Peyer's patch (tissue), 4 donors: Measurements from ENCODE around the gene SNRNP200. TPM values are rescaled to one million over a fixed set of nuclear protein-coding genes. Genes with fewer than 3 reads are reported as not detected.

Experiments
- DNase-seq, 3 donors: peaks; one replicate each; pipeline ENCODE4 v3.0.0-alpha.2; 2017 to 2019
- H3K27ac ChIP-seq, 4 donors: fragments of 200-600 bp; sonication (generic); one replicate each; pipeline ENCODE4 v1.5.1; 2016 to 2019
- H3K27me3 ChIP-seq, 2 donors: fragments of 200-600 bp; sonication (generic); one replicate each; pipeline ENCODE4 v1.5.1; 2019
- H3K36me3 ChIP-seq, 3 donors: fragments of 200-600 bp; sonication (generic); one replicate each; pipeline ENCODE4 v1.5.1; 2016 to 2019
- H3K4me1 ChIP-seq, 4 donors: fragments of 200-600 bp; sonication (generic); one replicate each; pipeline ENCODE4 v1.5.1; 2016 to 2019
- H3K4me3 ChIP-seq, 4 donors: fragments of 200-600 bp; sonication (generic); 1 replicate in 3 of 4; 2 replicates in 1 of 4; pipeline ENCODE4 v1.5.1; 2016 to 2019; ENCODE audit warnings: mild to moderate bottlenecking in 1 of 4
- H3K9me3 ChIP-seq, 4 donors: fragments of 200-600 bp; sonication (generic); one replicate each; pipeline ENCODE4 v1.5.1; 2016 to 2019; ENCODE audit warnings: mild to moderate bottlenecking in 1 of 4
- POLR2A ChIP-seq, 2 donors: fragments of 450-650 bp; IDR thresholded peaks; one replicate each; pipeline ENCODE4 v1.5.1; 2017; ENCODE audit warnings: antibody characterized with exemption in 2 of 2, mild to moderate bottlenecking in 2 of 2, moderate library complexity in 2 of 2
- total RNA-seq, 4 donors: library from RNA; depleted of rRNA; stranded (reverse); fragments of >200 nt; gene quantifications; one replicate each; pipeline ENCODE4 v1.1.0, GENCODE V29; 2016
- TF ChIP-seq, protein P1 (sequence below), 6 experiments: fragments of 450-650 bp in 4 of 6; fragments of 200-600 bp in 2 of 6; sonication (generic) in 1 of 6; IDR thresholded peaks; one replicate each; pipeline ENCODE4 v1.5.1; 2017 to 2019; ENCODE audit warnings: antibody characterized with exemption in 6 of 6, mild to moderate bottlenecking in 3 of 6, moderate library complexity in 1 of 6

SNRNP200 gene
- total RNA-seq, 4 donors from 2014 or later = 96.7 to 189 (median 119) TPM

DNA sequence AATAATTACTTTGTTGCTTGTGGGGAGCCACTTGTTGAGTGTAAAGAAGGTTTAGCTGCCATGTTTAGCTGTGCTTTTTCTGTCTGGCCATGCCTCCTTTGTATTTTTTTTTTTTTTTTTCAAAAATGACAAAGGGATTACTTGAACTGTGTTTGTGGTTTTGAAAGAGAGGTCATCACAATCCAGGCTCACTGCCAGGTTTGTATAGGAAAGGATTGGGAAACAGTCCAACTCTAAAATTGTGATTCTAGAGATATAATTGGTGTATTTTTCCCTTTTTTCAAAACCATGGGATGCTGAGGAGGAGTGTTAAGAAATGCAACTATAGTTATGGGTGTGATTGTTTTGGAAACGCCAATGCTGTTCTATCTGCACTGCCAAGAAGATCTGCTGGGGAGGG, 24.1 kb upstream of the SNRNP200 start:
- H3K27me3 ChIP-seq = peaks cover 0 to 8% of the 10 kb centered on the region in 2 donors
- no peak for TF ChIP-seq POLR2A (IDR thresholded peaks at IDR 0.05)
- TF ChIP-seq, protein P1, sequence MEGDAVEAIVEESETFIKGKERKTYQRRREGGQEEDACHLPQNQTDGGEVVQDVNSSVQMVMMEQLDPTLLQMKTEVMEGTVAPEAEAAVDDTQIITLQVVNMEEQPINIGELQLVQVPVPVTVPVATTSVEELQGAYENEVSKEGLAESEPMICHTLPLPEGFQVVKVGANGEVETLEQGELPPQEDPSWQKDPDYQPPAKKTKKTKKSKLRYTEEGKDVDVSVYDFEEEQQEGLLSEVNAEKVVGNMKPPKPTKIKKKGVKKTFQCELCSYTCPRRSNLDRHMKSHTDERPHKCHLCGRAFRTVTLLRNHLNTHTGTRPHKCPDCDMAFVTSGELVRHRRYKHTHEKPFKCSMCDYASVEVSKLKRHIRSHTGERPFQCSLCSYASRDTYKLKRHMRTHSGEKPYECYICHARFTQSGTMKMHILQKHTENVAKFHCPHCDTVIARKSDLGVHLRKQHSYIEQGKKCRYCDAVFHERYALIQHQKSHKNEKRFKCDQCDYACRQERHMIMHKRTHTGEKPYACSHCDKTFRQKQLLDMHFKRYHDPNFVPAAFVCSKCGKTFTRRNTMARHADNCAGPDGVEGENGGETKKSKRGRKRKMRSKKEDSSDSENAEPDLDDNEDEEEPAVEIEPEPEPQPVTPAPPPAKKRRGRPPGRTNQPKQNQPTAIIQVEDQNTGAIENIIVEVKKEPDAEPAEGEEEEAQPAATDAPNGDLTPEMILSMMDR (IDR thresholded peaks at IDR 0.05) = no peak
- H3K9me3 ChIP-seq = no peaks in the 10 kb centered on the region
- H3K36me3 ChIP-seq = no peaks in the 10 kb centered on the region
- peaks cover 0 to 12% (median 5%) of the 10 kb centered on the region in 4 donors for H3K4me1 ChIP-seq
- DNase-seq = peak in 1 of 3 donors; percentile 13
- no peak overlapping the region for H3K4me3 ChIP-seq
- H3K27ac ChIP-seq = no peak overlapping the region

DNA sequence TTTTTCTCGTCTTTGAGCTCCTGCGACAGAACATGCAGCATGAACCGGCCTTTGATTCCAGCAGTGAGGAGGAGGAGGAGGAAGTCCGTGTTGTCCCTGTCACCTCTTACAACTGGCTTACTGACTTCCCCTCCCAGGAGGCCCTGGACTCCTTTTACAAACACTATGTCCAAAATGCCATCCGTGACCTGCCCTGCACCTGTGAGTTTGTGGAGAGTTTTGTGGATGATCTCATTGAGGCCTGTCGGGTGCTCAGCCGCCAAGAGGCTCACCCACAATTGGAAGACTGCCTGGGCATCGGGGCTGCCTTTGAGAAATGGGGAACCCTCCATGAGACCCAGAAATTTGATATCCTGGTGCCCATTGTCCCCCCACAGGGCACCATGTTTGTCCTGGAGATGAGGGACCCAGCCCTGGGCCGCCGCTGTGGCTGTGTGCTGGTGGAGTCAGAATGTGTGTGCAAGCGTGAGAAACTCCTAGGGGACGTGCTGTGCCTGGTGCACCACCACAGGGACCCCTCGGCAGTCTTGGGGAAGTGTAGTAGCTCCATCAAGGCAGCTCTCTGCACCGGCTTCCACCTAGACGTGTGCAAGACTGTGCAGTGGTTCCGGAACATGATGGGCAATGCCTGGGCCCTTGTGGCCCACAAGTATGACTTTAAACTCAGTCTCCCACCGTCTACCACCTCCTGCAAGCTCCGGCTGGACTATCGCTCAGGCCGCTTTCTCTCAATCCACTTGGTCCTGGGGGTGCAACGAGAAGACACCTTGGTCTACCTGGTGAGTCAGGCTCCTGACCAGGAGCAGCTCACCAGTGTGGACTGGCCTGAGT, 21.9 kb upstream of the SNRNP200 start:
- no peak overlapping the region for H3K27ac ChIP-seq
- peaks cover 0 to 8% of the 10 kb centered on the region in 2 donors for H3K27me3 ChIP-seq
- H3K4me3 ChIP-seq = no peak overlapping the region
- H3K4me1 ChIP-seq = peaks cover 0 to 15% (median 5%) of the 10 kb centered on the region in 4 donors
- no peaks in the 10 kb centered on the region for H3K9me3 ChIP-seq
- DNase-seq = peak in 1 of 3 donors; percentile 42
- no peaks in the 10 kb centered on the region for H3K36me3 ChIP-seq
- no peak for TF ChIP-seq POLR2A (IDR thresholded peaks at IDR 0.05)
- TF ChIP-seq, protein P1 (IDR thresholded peaks at IDR 0.05) = no peak

DNA sequence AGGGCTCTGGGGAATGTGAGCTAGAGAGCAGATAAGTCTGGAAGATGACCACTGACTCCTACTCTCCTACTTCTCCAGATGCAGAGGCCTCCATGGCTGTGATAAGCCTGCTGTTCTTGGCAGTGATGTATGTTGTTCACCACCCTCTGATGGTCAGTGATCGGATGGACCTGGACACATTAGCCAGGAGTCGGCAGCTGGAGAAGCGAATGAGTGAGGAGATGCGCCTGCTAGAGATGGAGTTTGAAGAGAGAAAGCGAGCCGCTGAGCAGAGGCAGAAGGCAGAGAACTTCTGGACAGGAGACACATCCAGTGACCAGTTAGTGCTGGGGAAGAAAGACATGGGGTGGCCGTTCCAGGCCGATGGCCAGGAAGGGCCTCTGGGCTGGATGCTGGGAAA, 21.2 kb upstream of the SNRNP200 start:
- Histone ChIP-seq H3K27me3 (peaks cover 0 to 8% of the 10 kb centered on the region in 2 donors), H3K27ac (peak overlapping the region in 1 of 4 donors; percentile 73), H3K9me3 (no peaks in the 10 kb centered on the region), H3K4me3 (no peak overlapping the region), H3K36me3 (no peaks in the 10 kb centered on the region), H3K4me1 (peaks cover 0 to 20% (median 5%) of the 10 kb centered on the region in 4 donors)
- DNase-seq = peak in 1 of 3 donors; percentile 27
- TF ChIP-seq POLR2A (IDR thresholded peaks at IDR 0.05) = no peak
- TF ChIP-seq, protein P1 (IDR thresholded peaks at IDR 0.05) = no peak

DNA sequence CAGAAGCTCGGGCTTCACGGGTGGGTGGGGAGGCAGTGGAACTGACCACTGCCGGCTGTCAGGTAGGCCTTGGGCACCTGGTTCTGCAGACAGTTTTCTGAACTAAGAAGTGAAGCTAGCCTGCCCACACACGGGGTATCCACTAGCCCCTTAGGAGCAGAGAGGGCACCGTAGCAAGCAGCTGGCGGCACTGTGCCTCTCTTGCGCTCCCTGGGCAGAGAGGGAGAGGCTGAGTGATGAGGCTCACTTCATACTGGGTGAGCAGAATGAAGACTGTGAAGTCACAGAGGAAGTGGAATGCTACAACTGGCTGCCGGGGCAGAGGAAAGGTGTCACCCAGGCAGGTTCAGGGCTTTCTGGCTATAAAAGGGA, 20.5 kb upstream of the SNRNP200 start:
- peak overlapping the region; percentile 54 to 76 (median 62) for H3K4me3 ChIP-seq
- peak overlapping the region; percentile 63 to 73 (median 68) for H3K27ac ChIP-seq
- peaks cover 0 to 20% (median 5%) of the 10 kb centered on the region in 4 donors for H3K4me1 ChIP-seq
- peaks cover 0 to 8% of the 10 kb centered on the region in 2 donors for H3K27me3 ChIP-seq
- no peaks in the 10 kb centered on the region for H3K9me3 ChIP-seq
- no peaks in the 10 kb centered on the region for H3K36me3 ChIP-seq
- TF ChIP-seq, protein P1 (IDR thresholded peaks at IDR 0.05) = no peak
- peak in 1 of 2 donors; percentile 43 for TF ChIP-seq POLR2A (IDR thresholded peaks at IDR 0.05)
- peak in 2 of 3 donors; percentile 51 to 74 for DNase-seq

DNA sequence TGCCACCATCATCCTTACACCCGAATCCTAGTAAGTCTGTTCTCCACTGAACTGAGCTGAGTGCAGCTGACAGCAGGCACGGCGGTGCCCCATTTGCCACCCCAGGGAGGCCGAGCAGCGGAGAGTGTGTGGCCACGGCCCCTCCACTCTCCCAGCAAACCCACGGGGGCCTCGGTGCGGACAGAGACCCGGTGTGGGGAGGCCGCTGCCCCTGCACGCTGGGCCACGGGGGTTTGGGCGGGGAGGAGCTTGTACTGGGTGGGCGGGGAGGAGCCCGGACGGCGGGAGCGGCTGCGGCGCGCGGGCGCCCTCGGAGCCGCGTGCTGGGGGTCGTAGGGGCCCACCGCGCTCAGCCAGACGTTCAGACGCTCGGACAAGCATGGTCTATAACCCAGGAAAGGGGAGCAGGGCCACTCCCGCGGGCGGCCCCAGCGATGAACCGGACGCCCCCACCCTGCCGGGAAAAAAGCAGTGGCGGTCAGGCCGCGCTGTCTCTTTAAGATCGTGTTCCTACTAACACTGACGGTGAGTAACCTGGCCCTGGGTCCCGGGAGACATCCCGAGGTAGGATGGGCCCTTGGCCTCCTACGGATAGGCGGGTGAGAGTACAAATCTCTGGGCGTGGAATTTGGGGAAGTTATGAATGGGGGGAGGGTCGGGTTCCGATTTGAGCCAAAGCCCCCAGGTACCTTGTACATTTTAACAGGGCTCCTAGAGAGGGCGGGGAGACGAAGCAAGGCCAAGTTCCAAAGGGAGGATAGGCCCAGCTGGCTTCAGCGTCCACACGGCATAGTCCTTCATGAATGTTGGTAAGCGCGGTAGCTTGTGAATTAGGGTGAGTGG, 19.9 kb upstream of the SNRNP200 start, which contains the start of gene ITPRIPL1:
ITPRIPL1 (plus strand) TSS at position 277 of the 843 bp plus-strand sequence; CDS start at position 800, 523 bp downstream.
- H3K4me1 ChIP-seq = peaks cover 0 to 20% (median 5%) of the 10 kb centered on the region in 4 donors
- H3K4me3 ChIP-seq = peak within 1 kb of the TSS; percentile 54 to 76 (median 62)
- TF ChIP-seq POLR2A (IDR thresholded peaks at IDR 0.05) = no peak
- TF ChIP-seq, protein P1 (IDR thresholded peaks at IDR 0.05) = no peak
- no peaks in the 10 kb centered on the region for H3K9me3 ChIP-seq
- DNase-seq = peak in 1 of 3 donors; percentile 55
- H3K36me3 ChIP-seq = no peaks in the 10 kb centered on the region
- peak within 1 kb of the TSS; percentile 63 to 73 (median 68) for H3K27ac ChIP-seq
- peaks cover 0 to 8% of the 10 kb centered on the region in 2 donors for H3K27me3 ChIP-seq
